MCF 10A (cell line): Measurements from ENCODE around the gene MLLT3. TPM values are rescaled to one million over a fixed set of nuclear protein-coding genes. Genes with fewer than 3 reads are reported as not detected.

Experiments
- BruUV-seq: library from RNA; stranded (reverse); fragments of 400-500 nt; replicated peaks from 2 replicates; lab custom pipeline; 2021; lab: Mats Ljungman, UMichigan
- CTCF ChIA-PET: fragments of 300-600 bp; sonication (Branson Sonifier 250); formaldehyde crosslinking; extraction: SDS; loops from one replicate; lab custom pipeline; 2021; ENCODE audit warnings: antibody characterized with exemption, inconsistent platforms; lab: Yijun Ruan, JAX
- POLR2A ChIA-PET: fragments of 300-600, 350-650 bp; sonication (Branson Sonifier 250); formaldehyde crosslinking; extraction: SDS; loops from one replicate; lab custom pipeline; 2020; ENCODE audit warnings: antibody characterized with exemption, inconsistent platforms; lab: Yijun Ruan, JAX
- DNase-seq: peaks from one replicate; pipeline ENCODE4 v3.0.0-alpha.2; 2018; ENCODE audit not compliant: unreplicated experiment
- H3K27ac Mint-ChIP-seq: one replicate; pipeline ENCODE4 v1.8.0; 2022; ENCODE audit warnings: mild to moderate bottlenecking, low read depth, mixed read lengths; ENCODE audit not compliant: unreplicated experiment
- H3K27me3 Mint-ChIP-seq: one replicate; pipeline ENCODE4 v1.8.0; 2022; ENCODE audit warnings: mixed read lengths; ENCODE audit not compliant: insufficient read depth, unreplicated experiment
- H3K36me3 Mint-ChIP-seq: one replicate; pipeline ENCODE4 v1.8.0; 2022; ENCODE audit warnings: mild to moderate bottlenecking, moderate library complexity, mixed read lengths; ENCODE audit not compliant: insufficient read depth, unreplicated experiment
- H3K4me1 Mint-ChIP-seq: one replicate; pipeline ENCODE4 v1.8.0; 2022; ENCODE audit warnings: mixed read lengths; ENCODE audit not compliant: insufficient read depth, unreplicated experiment
- H3K4me3 Mint-ChIP-seq: one replicate; pipeline ENCODE4 v1.8.0; 2022; ENCODE audit warnings: mild to moderate bottlenecking, moderate library complexity, mixed read lengths; ENCODE audit not compliant: unreplicated experiment
- H3K9me3 Mint-ChIP-seq: one replicate; pipeline ENCODE4 v1.8.0; 2022; ENCODE audit warnings: mixed read lengths; ENCODE audit not compliant: unreplicated experiment
- intact Hi-C: fragments of 100-400 bp; cut with micrococcal nuclease; formaldehyde crosslinking; loops from 2 replicates; pipeline ENCODE4 v1.14.1; 2022
- total RNA-seq: library from RNA; stranded (reverse); gene quantifications from 2 replicates; pipeline ENCODE4 v1.2.3, GENCODE V29; 2022
- TF ChIP-seq, protein P1 (sequence below): fragments of 200-600 bp; IDR thresholded peaks from one replicate; pipeline ENCODE4 v1.8.0; 2022; ENCODE audit warnings: antibody characterized with exemption, mild to moderate bottlenecking; ENCODE audit not compliant: unreplicated experiment

MLLT3 gene
- total RNA-seq, 1 experiment from 2014 or later = 1.2 TPM

DNA sequence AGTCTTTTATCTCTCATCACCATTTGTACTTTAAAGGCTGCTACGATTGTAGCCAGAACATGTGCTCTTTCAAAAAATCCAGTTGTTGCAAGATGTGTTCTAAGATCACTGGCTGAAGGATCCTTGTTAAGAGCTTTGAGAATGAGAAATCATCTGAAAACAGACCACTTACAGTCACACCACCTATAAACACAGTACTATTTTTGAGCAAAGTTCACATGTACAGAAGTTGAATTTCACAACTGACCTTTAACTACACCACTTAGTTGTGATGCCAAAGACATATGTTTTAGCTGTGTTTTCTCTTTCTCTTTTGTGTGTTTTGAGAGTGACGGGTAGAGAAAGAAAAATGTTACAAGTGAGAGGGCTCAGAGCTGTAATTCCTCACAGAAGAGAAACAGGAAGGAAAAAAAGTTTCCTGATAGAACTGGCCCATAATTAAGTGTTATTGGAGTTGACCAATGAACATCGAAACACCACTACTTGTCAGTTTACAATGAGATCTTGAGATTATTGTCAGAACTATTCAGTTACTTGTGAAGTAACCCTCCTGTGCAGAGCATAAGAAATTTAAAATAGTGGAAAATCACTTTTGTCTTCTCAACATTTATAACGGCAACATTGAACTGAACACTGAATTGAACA is 245.4 kb downstream of the MLLT3 start:
- Mint-ChIP-seq H3K9me3 (no peaks in the 10 kb centered on the region), H3K27ac (no peak overlapping the region), H3K4me3 (no peak overlapping the region), H3K36me3 (no peaks in the 10 kb centered on the region), H3K27me3 (peaks cover 43% of the 10 kb centered on the region), H3K4me1 (no peaks in the 10 kb centered on the region)
- TF ChIP-seq, protein P1, sequence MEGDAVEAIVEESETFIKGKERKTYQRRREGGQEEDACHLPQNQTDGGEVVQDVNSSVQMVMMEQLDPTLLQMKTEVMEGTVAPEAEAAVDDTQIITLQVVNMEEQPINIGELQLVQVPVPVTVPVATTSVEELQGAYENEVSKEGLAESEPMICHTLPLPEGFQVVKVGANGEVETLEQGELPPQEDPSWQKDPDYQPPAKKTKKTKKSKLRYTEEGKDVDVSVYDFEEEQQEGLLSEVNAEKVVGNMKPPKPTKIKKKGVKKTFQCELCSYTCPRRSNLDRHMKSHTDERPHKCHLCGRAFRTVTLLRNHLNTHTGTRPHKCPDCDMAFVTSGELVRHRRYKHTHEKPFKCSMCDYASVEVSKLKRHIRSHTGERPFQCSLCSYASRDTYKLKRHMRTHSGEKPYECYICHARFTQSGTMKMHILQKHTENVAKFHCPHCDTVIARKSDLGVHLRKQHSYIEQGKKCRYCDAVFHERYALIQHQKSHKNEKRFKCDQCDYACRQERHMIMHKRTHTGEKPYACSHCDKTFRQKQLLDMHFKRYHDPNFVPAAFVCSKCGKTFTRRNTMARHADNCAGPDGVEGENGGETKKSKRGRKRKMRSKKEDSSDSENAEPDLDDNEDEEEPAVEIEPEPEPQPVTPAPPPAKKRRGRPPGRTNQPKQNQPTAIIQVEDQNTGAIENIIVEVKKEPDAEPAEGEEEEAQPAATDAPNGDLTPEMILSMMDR = no peak
- no peak for DNase-seq
- intact Hi-C loops = no loop called here
- POLR2A ChIA-PET = no interaction called here
- CTCF ChIA-PET = interaction anchor here (1.2 kb wide), 1 partner anchor 15 kb away, joined by 4 read pairs; no protein-coding TSS in a partner anchor
- BruUV-seq = no TSS peak

DNA sequence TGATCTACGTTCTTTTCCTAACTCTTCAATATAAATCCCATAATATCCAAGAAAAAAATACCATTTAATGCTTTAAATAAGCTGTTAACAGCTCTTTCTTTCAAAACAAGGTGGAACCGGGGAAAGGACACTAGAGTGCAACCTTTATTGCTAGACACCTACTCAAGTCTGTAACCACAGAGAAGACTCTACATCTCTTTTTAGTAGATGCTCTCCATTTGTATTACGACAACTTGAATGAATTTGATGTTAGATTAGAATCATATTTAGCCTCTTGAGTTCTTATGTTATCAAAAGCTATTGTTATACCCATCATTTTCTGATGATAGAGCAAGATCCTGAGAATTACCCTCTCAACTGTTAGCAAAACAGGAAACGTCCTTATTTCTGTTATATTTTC is 246.3 kb downstream of the MLLT3 start:
- ChIA-PET CTCF (interaction anchor here (1.0 to 1.2 kb wide), 2 partner anchors 16 to 19 kb away, joined by 4 read pairs; no protein-coding TSS in a partner anchor), POLR2A (no interaction called here)
- Mint-ChIP-seq H3K9me3 (no peaks in the 10 kb centered on the region), H3K27me3 (peaks cover 43% of the 10 kb centered on the region), H3K4me1 (no peaks in the 10 kb centered on the region), H3K36me3 (no peaks in the 10 kb centered on the region), H3K27ac (no peak overlapping the region), H3K4me3 (no peak overlapping the region)
- TF ChIP-seq, protein P1 = no peak
- BruUV-seq = no TSS peak
- intact Hi-C loops = no loop called here
- DNase-seq = no peak

DNA sequence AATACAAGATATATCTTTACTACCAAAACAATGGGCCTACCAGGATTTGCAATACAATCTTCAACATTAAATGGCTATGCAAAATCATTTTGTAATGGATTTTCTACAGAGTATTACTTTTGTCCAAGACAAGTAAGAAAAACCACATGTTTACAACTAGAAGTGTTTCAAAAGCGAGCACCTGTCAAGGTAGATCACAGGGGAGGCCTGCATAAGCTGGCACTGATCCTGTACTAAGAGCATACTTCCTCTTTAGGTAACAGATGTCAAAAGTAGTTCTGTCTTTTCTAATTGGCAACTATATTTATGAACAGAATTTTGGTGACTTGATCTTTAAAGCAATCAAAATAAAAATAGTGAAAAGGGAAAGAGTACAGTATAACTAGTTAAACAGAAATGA is 249.0 kb downstream of the MLLT3 start:
- no peaks in the 10 kb centered on the region for H3K9me3 Mint-ChIP-seq
- intact Hi-C loops = no loop called here
- no peak for DNase-seq
- ChIA-PET POLR2A (interaction anchor here (1.2 kb wide), 1 partner anchor 21 kb away, joined by 3 read pairs; no protein-coding TSS in a partner anchor), CTCF (interaction anchor here (0.6 to 1.3 kb wide), 2 partner anchors 16 to 945 kb away, joined by 3 to 4 read pairs; no protein-coding TSS in a partner anchor)
- H3K4me3 Mint-ChIP-seq = no peak overlapping the region
- H3K36me3 Mint-ChIP-seq = no peaks in the 10 kb centered on the region
- H3K27me3 Mint-ChIP-seq = peaks cover 17% of the 10 kb centered on the region
- no peaks in the 10 kb centered on the region for H3K4me1 Mint-ChIP-seq
- BruUV-seq = no TSS peak
- H3K27ac Mint-ChIP-seq = no peak overlapping the region
- TF ChIP-seq, protein P1 = no peak

DNA sequence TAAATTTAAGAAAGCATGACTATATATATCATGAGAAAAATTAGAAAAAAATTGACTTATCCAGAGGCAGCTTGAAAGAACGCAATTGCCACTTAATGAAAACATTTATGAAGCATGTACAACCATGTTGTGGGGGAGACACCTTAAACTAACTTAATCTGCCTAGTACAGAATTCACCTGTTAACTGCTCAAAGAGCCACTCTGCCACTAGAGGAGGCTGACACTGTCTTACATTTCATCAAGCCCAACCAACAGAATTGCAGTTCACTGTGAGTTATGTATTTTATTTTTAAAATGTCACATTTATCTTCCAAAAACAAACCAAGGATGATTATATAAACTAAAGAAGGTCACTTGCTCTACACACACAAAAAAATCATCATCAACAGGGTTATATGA is 252.9 kb downstream of the MLLT3 start:
- intact Hi-C loops = no loop called here
- Mint-ChIP-seq H3K4me1 (no peaks in the 10 kb centered on the region), H3K27me3 (no peaks in the 10 kb centered on the region), H3K9me3 (no peaks in the 10 kb centered on the region), H3K4me3 (no peak overlapping the region), H3K27ac (no peak overlapping the region), H3K36me3 (no peaks in the 10 kb centered on the region)
- DNase-seq = no peak
- no TSS peak for BruUV-seq
- CTCF ChIA-PET = interaction anchor here (1.1 kb wide), 1 partner anchor 12 kb away, joined by 6 read pairs; no protein-coding TSS in a partner anchor
- POLR2A ChIA-PET = interaction anchor here (1.6 kb wide), 1 partner anchor 9 kb away, joined by 3 read pairs; no protein-coding TSS in a partner anchor
- TF ChIP-seq, protein P1 = no peak
